ENCODE measurements around the gene FCN1. TPM values are rescaled to one million over a fixed set of nuclear protein-coding genes. Genes with fewer than 3 reads are reported as not detected.

The FCN1 gene
- total RNA-seq, 2 experiments from 2014 or later: not detected

DNA sequence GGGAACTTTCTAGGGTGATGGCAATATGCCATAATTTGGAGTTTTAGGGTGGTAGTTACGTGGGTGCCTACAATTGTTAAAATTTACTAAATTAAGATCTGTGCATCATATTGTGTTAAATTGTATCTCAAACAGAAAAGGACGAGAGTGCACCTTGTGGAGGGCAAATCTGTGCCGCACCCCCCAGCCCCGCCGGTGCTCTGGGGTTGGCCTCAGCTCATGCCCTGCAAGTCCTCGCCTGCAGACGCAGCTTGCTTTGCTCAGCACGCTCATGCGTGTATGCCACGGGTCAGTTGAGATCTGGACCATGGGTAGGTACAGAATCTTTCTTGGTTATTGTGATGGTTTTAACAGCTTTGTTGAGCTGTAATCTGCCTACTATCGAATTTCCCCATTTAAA is 33.7 kb upstream of the FCN1 start:
- ChIA-PET POLR2A (no interaction called here), CTCF (no interaction called here)
- H3K27ac Mint-ChIP-seq: no peak overlapping the region
- H3K9me3 Mint-ChIP-seq: no peaks in the 10 kb centered on the region
- no peaks in the 10 kb centered on the region for H3K36me3 Mint-ChIP-seq (ENCODE audit: low read depth)
- ATAC-seq (no peak), DNase-seq (no peak)
- intact Hi-C loops (cut with micrococcal nuclease): no loop called here
- TF ChIP-seq, protein P1, sequence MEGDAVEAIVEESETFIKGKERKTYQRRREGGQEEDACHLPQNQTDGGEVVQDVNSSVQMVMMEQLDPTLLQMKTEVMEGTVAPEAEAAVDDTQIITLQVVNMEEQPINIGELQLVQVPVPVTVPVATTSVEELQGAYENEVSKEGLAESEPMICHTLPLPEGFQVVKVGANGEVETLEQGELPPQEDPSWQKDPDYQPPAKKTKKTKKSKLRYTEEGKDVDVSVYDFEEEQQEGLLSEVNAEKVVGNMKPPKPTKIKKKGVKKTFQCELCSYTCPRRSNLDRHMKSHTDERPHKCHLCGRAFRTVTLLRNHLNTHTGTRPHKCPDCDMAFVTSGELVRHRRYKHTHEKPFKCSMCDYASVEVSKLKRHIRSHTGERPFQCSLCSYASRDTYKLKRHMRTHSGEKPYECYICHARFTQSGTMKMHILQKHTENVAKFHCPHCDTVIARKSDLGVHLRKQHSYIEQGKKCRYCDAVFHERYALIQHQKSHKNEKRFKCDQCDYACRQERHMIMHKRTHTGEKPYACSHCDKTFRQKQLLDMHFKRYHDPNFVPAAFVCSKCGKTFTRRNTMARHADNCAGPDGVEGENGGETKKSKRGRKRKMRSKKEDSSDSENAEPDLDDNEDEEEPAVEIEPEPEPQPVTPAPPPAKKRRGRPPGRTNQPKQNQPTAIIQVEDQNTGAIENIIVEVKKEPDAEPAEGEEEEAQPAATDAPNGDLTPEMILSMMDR (IDR thresholded peaks at IDR 0.05): no peak
- H3K4me3 Mint-ChIP-seq: no peak overlapping the region
- H3K27me3 Mint-ChIP-seq: no peaks in the 10 kb centered on the region
- H3K4me1 Mint-ChIP-seq (ENCODE audit: low read depth): no peaks in the 10 kb centered on the region

DNA sequence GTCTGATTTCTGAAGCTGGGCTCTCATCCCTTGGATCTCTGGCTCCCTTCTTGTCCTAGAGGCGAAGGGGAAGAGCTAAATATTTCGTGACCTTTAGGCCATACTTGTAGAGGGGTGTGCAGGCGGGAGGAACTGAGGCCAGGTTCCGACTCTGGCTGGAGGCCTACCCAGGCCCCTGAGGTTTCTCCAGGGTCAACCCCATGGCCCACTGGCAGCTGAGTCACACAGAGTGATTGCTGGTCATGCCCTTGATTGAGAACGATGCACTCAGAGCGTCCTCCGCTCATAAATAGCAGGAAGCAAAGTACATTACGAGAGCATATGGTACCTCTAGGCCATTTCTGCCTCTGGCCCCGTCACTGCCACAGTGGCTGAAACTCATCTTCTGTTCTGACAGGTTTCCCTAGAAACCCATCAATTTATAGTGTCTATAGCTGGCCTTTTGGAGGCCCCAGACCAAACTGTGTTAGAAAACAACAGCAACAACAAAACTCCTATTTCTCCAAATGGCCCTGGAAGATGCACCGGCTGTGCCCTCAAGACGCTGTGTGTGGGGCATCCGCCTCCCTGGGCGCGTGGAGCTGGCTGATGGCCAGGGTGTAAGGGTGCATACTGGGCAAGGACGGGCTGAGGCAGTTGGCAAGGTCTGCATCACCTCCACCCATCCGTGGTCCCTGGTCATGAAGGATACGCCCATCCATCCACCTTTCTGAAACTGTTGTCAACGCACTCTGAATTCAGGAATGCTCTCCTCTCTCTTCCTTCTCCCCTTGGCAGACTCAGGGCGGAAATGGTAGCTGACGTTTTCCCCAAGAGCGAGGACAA is 32.9 kb upstream of the FCN1 start:
- ATAC-seq: no peak
- intact Hi-C loops (cut with micrococcal nuclease): no loop called here
- H3K9me3 Mint-ChIP-seq: no peaks in the 10 kb centered on the region
- no peak overlapping the region for H3K4me3 Mint-ChIP-seq
- no peak overlapping the region for H3K27ac Mint-ChIP-seq
- TF ChIP-seq, protein P1 (IDR thresholded peaks at IDR 0.05): no peak
- ChIA-PET CTCF (no interaction called here), POLR2A (no interaction called here)
- no peaks in the 10 kb centered on the region for H3K27me3 Mint-ChIP-seq
- DNase-seq: no peak
- H3K36me3 Mint-ChIP-seq (ENCODE audit: low read depth): no peaks in the 10 kb centered on the region
- H3K4me1 Mint-ChIP-seq (ENCODE audit: low read depth): no peaks in the 10 kb centered on the region

DNA sequence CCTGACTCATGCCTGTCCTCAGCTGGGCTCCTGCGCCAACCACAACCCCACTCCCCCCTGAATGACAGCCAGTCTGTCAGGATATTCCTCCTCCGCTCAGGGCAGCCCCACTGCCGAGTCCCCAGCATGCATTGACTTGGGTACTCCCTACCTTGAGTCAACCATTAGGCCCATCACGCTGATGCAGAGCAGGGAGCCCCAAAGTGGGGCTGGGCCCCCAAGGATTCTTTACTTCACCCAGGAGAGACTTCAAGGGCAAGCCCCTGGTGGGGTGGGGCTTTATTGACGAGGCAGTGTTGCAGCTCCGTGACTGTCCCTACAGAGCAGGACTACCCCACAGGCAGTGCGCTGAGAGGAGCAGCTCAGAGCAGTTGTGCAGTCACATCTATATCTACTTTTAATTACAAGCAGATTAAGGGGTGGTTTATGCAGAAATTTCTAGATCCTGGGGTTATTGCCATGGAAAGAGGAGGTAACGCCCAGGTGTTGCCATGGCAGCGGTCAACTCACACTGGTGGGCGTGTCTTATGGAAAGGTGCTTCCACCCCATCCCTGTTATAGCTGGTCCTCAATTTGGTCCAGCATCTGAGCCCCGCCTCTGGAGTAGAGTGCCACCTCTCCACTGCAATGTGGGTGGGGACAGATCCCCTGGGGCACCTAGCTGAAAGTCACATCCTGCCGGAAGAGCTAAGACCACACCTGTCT is 32.1 kb upstream of the FCN1 start:
- intact Hi-C loops (cut with micrococcal nuclease): no loop called here
- H3K4me1 Mint-ChIP-seq (ENCODE audit: low read depth): no peaks in the 10 kb centered on the region
- H3K4me3 Mint-ChIP-seq: no peak overlapping the region
- H3K27ac Mint-ChIP-seq: no peak overlapping the region
- TF ChIP-seq, protein P1 (IDR thresholded peaks at IDR 0.05): no peak
- ChIA-PET POLR2A (no interaction called here), CTCF (no interaction called here)
- no peak for DNase-seq
- H3K27me3 Mint-ChIP-seq: no peaks in the 10 kb centered on the region
- no peaks in the 10 kb centered on the region for H3K9me3 Mint-ChIP-seq
- no peaks in the 10 kb centered on the region for H3K36me3 Mint-ChIP-seq (ENCODE audit: low read depth)
- ATAC-seq: no peak

DNA sequence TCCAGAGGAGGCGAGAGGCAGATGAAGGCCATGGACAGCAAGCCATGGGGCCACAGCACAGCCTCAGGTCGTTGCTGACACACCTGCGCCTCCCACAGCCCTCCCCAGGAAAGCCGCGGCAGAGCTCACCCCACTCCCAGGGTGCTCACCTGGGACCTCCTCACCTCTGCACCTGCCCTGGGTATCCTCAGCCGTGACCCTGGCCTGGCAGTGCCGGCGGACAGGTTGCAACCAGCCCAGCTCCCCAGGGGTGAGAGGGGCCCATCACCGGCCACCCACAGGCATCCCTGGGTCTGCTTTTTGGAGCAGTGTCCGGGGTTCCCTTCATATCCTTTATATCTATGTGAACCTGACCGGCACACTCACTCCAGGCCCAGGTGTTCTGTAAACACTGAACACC is 30.4 kb upstream of the FCN1 start:
- TF ChIP-seq, protein P1 (IDR thresholded peaks at IDR 0.05): no peak
- no peaks in the 10 kb centered on the region for H3K27me3 Mint-ChIP-seq
- H3K4me3 Mint-ChIP-seq: no peak overlapping the region
- DNase-seq (no peak), ATAC-seq (no peak)
- H3K4me1 Mint-ChIP-seq (ENCODE audit: low read depth): no peaks in the 10 kb centered on the region
- no peaks in the 10 kb centered on the region for H3K9me3 Mint-ChIP-seq
- intact Hi-C loops (cut with micrococcal nuclease): no loop called here
- ChIA-PET CTCF (no interaction called here), POLR2A (no interaction called here)
- H3K27ac Mint-ChIP-seq: no peak overlapping the region
- H3K36me3 Mint-ChIP-seq (ENCODE audit: low read depth): no peaks in the 10 kb centered on the region

DNA sequence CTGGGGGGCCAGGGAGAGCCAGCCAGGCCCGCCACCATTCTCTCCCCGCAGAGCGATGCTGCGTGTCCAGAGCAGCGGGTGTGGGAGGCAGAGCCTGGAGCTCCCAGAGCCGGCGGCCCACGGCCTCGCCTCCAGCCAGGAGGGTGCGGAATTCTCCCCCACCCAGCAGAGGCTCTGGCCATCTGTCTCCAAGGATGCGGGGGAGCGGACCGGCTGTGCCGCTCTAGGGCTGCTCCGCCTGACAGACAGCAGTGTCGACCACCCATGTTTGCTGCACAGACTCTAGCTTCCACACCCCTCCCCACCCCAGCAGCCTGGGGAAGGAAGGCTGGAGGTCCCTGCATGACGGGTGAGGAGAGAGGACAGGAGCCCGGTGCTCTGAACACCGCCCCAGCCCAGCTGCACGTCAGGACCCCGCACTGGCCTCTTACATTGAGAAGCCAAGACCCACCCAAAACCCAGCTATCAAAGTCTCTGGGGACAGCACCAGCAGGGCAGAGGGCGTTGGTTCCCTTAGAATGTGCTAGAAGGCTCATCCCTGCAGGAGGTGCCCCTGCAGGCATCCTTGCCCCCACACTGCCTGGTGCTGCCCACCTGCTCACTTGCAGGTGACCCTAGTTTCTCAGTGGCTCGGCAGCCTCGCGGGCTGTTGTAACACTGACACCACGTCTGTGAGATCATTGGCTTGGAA is 29.7 kb upstream of the FCN1 start:
- TF ChIP-seq, protein P1 (IDR thresholded peaks at IDR 0.05): no peak
- POLR2A ChIA-PET: no interaction called here
- DNase-seq: no peak
- intact Hi-C loops (cut with micrococcal nuclease): no loop called here
- no peaks in the 10 kb centered on the region for H3K9me3 Mint-ChIP-seq
- H3K27ac Mint-ChIP-seq: no peak overlapping the region
- CTCF ChIA-PET: no interaction called here
- no peaks in the 10 kb centered on the region for H3K36me3 Mint-ChIP-seq (ENCODE audit: low read depth)
- no peaks in the 10 kb centered on the region for H3K27me3 Mint-ChIP-seq
- ATAC-seq: no peak
- no peak overlapping the region for H3K4me3 Mint-ChIP-seq
- H3K4me1 Mint-ChIP-seq (ENCODE audit: low read depth): no peaks in the 10 kb centered on the region

All from activated CD8-positive, alpha-beta T cell treated with anti-CD3 and anti-CD28 coated beads for 36 hours (primary cell).